Measurements from ENCODE around the gene HBG2. TPM values are rescaled to one million over a fixed set of nuclear protein-coding genes. Genes with fewer than 3 reads are reported as not detected.
"Not testable (repeated sequence)": the region's sequence is repeated elsewhere in the genome, so short reads cannot be mapped to it uniquely, and the experiment has no call there.

HBG2 gene
- total RNA-seq = not detected
- not detected for polyA plus RNA-seq

- H3K4me3 Mint-ChIP-seq; H3K4me3 ChIP-seq (ENCODE audit: low read length in 2 of 2); CTCF ChIA-PET (ENCODE audit: partially characterized antibody); H3K36me3 Mint-ChIP-seq; H3K4me1 ChIP-seq (ENCODE audit: insufficient read depth, low read length); H3K9me3 ChIP-seq (ENCODE audit: control insufficient read depth in 1 of 2, low read length in 2 of 2); H3K27me3 Mint-ChIP-seq; H3K4me1 Mint-ChIP-seq; H3K27ac Mint-ChIP-seq; intact Hi-C loops (cut with micrococcal nuclease); POLR2A ChIA-PET (ENCODE audit: partially characterized antibody); DNase-seq; H3K36me3 ChIP-seq (ENCODE audit: insufficient read depth, low read length); H3K27me3 ChIP-seq (ENCODE audit: insufficient read depth, low read length); H3K27ac ChIP-seq (ENCODE audit: low read depth, low read length): not testable (repeated sequence)
- peaks cover 0 to 19% (median 2%) of the 10 kb centered on the region in 8 donors for H3K9me3 Mint-ChIP-seq
Observed at GRCh38 chr11:5254646-5255413, at the start of gene HBG2. Gene HBG2 (minus strand): TSS chr11:5254781. CDS start chr11:5254728, 53 bp downstream.

- Mint-ChIP-seq H3K4me3 (no peak overlapping the region), H3K9me3 (peaks cover 0 to 3% (median 0%) of the 10 kb centered on the region in 8 donors), H3K36me3 (no peaks in the 10 kb centered on the region), H3K27ac (no peak overlapping the region), H3K27me3 (peaks cover 4 to 5% of the 10 kb centered on the region in 2 donors), H3K4me1 (no peaks in the 10 kb centered on the region)
- Histone ChIP-seq H3K9me3 (ENCODE audit: control insufficient read depth in 1 of 2, low read length in 2 of 2) (no peaks in the 10 kb centered on the region), H3K27ac (ENCODE audit: low read depth, low read length) (no peak overlapping the region), H3K4me3 (ENCODE audit: low read length in 2 of 2) (no peak overlapping the region), H3K36me3 (ENCODE audit: insufficient read depth, low read length) (no peaks in the 10 kb centered on the region), H3K27me3 (ENCODE audit: insufficient read depth, low read length) (no peaks in the 10 kb centered on the region), H3K4me1 (ENCODE audit: insufficient read depth, low read length) (no peaks in the 10 kb centered on the region)
- CTCF ChIA-PET (ENCODE audit: partially characterized antibody) = no interaction called here
- intact Hi-C loops (cut with micrococcal nuclease) = no loop called here
- DNase-seq = no peak
- POLR2A ChIA-PET (ENCODE audit: partially characterized antibody) = no interaction called here
Observed at GRCh38 chr11:5304046-5304445, 49.5 kb upstream of the HBG2 start.

- Mint-ChIP-seq H3K36me3 (no peaks in the 10 kb centered on the region), H3K27me3 (peaks cover 4 to 5% of the 10 kb centered on the region in 2 donors), H3K4me3 (no peak overlapping the region), H3K4me1 (no peaks in the 10 kb centered on the region), H3K27ac (no peak overlapping the region), H3K9me3 (peaks cover 0 to 3% (median 0%) of the 10 kb centered on the region in 8 donors)
- H3K27ac ChIP-seq (ENCODE audit: low read depth, low read length) = no peak overlapping the region
- ChIA-PET POLR2A (ENCODE audit: partially characterized antibody) (no interaction called here), CTCF (ENCODE audit: partially characterized antibody) (no interaction called here)
- no peaks in the 10 kb centered on the region for H3K9me3 ChIP-seq (ENCODE audit: control insufficient read depth in 1 of 2, low read length in 2 of 2)
- no peak overlapping the region for H3K4me3 ChIP-seq (ENCODE audit: low read length in 2 of 2)
- H3K27me3 ChIP-seq (ENCODE audit: insufficient read depth, low read length) = no peaks in the 10 kb centered on the region
- H3K4me1 ChIP-seq (ENCODE audit: insufficient read depth, low read length) = no peaks in the 10 kb centered on the region
- no peak for DNase-seq
- intact Hi-C loops (cut with micrococcal nuclease) = no loop called here
- no peaks in the 10 kb centered on the region for H3K36me3 ChIP-seq (ENCODE audit: insufficient read depth, low read length)
Observed at GRCh38 chr11:5303626-5304025, 49.0 kb upstream of the HBG2 start.

- no peaks in the 10 kb centered on the region for H3K36me3 ChIP-seq (ENCODE audit: insufficient read depth, low read length)
- ChIA-PET POLR2A (ENCODE audit: partially characterized antibody) (no interaction called here), CTCF (ENCODE audit: partially characterized antibody) (no interaction called here)
- no peak for DNase-seq
- no peaks in the 10 kb centered on the region for H3K27me3 ChIP-seq (ENCODE audit: insufficient read depth, low read length)
- intact Hi-C loops (cut with micrococcal nuclease) = no loop called here
- no peak within 1 kb of the TSS for H3K4me3 Mint-ChIP-seq
- peaks cover 0 to 3% (median 0%) of the 10 kb centered on the region in 8 donors for H3K9me3 Mint-ChIP-seq
- no peaks in the 10 kb centered on the region for H3K4me1 Mint-ChIP-seq
- peaks cover 5 to 8% of the 10 kb centered on the region in 2 donors for H3K27me3 Mint-ChIP-seq
- no peak within 1 kb of the TSS for H3K4me3 ChIP-seq (ENCODE audit: low read length in 2 of 2)
- no peaks in the 10 kb centered on the region for H3K36me3 Mint-ChIP-seq
- no peaks in the 10 kb centered on the region for H3K4me1 ChIP-seq (ENCODE audit: insufficient read depth, low read length)
- no peaks in the 10 kb centered on the region for H3K9me3 ChIP-seq (ENCODE audit: control insufficient read depth in 1 of 2, low read length in 2 of 2)
- H3K27ac Mint-ChIP-seq = no peak within 1 kb of the TSS
- no peak within 1 kb of the TSS for H3K27ac ChIP-seq (ENCODE audit: low read depth, low read length)
Observed at GRCh38 chr11:5301846-5302245, 47.3 kb upstream of the HBG2 start, which contains the start of gene OR51B4. Gene OR51B4 (minus strand): TSS chr11:5301946. CDS start chr11:5301946, 0 bp downstream.

GRCh38 chr11:5300251-5300650 is 45.7 kb upstream of the HBG2 start:
- H3K27ac ChIP-seq (ENCODE audit: low read depth, low read length) = no peak overlapping the region
- H3K36me3 Mint-ChIP-seq = no peaks in the 10 kb centered on the region
- POLR2A ChIA-PET (ENCODE audit: partially characterized antibody) = no interaction called here

GRCh38 chr11:5298451-5298850 is 43.9 kb upstream of the HBG2 start:
- Histone ChIP-seq H3K27ac (ENCODE audit: low read depth, low read length) (no peak overlapping the region), H3K4me3 (ENCODE audit: low read length in 2 of 2) (no peak overlapping the region), H3K4me1 (ENCODE audit: insufficient read depth, low read length) (no peaks in the 10 kb centered on the region), H3K9me3 (ENCODE audit: control insufficient read depth in 1 of 2, low read length in 2 of 2) (no peaks in the 10 kb centered on the region), H3K36me3 (ENCODE audit: insufficient read depth, low read length) (no peaks in the 10 kb centered on the region), H3K27me3 (ENCODE audit: insufficient read depth, low read length) (no peaks in the 10 kb centered on the region)
- DNase-seq = no peak
- Mint-ChIP-seq H3K4me1 (no peaks in the 10 kb centered on the region), H3K27ac (no peak overlapping the region), H3K36me3 (no peaks in the 10 kb centered on the region), H3K9me3 (peaks cover 0 to 3% (median 0%) of the 10 kb centered on the region in 8 donors), H3K27me3 (peaks cover 4 to 5% of the 10 kb centered on the region in 2 donors), H3K4me3 (no peak overlapping the region)
- CTCF ChIA-PET (ENCODE audit: partially characterized antibody) = no interaction called here
- intact Hi-C loops (cut with micrococcal nuclease) = no loop called here
- POLR2A ChIA-PET (ENCODE audit: partially characterized antibody) = no interaction called here

More at GRCh38 chr11:5300251-5300650, 45.7 kb upstream of the HBG2 start:
- peaks cover 0 to 3% (median 0%) of the 10 kb centered on the region in 8 donors for H3K9me3 Mint-ChIP-seq
- H3K27ac Mint-ChIP-seq = no peak overlapping the region
- Histone ChIP-seq H3K4me1 (ENCODE audit: insufficient read depth, low read length) (no peaks in the 10 kb centered on the region), H3K36me3 (ENCODE audit: insufficient read depth, low read length) (no peaks in the 10 kb centered on the region), H3K27me3 (ENCODE audit: insufficient read depth, low read length) (no peaks in the 10 kb centered on the region), H3K9me3 (ENCODE audit: control insufficient read depth in 1 of 2, low read length in 2 of 2) (no peaks in the 10 kb centered on the region), H3K4me3 (ENCODE audit: low read length in 2 of 2) (no peak overlapping the region)
- no peak overlapping the region for H3K4me3 Mint-ChIP-seq
- CTCF ChIA-PET (ENCODE audit: partially characterized antibody) = no interaction called here
- no peaks in the 10 kb centered on the region for H3K4me1 Mint-ChIP-seq
- peaks cover 5 to 7% of the 10 kb centered on the region in 2 donors for H3K27me3 Mint-ChIP-seq
- intact Hi-C loops (cut with micrococcal nuclease) = no loop called here
- no peak for DNase-seq

- Mint-ChIP-seq H3K36me3 (no peaks in the 10 kb centered on the region), H3K27ac (no peak overlapping the region), H3K4me1 (no peaks in the 10 kb centered on the region), H3K4me3 (no peak overlapping the region), H3K9me3 (peaks cover 0 to 5% (median 0%) of the 10 kb centered on the region in 8 donors), H3K27me3 (peaks cover 4 to 5% of the 10 kb centered on the region in 2 donors)
- CTCF ChIA-PET (ENCODE audit: partially characterized antibody) = no interaction called here
- no peaks in the 10 kb centered on the region for H3K4me1 ChIP-seq (ENCODE audit: insufficient read depth, low read length)
- no peak overlapping the region for H3K27ac ChIP-seq (ENCODE audit: low read depth, low read length)
- no peak for DNase-seq
- no peaks in the 10 kb centered on the region for H3K9me3 ChIP-seq (ENCODE audit: control insufficient read depth in 1 of 2, low read length in 2 of 2)
- H3K27me3 ChIP-seq (ENCODE audit: insufficient read depth, low read length) = no peaks in the 10 kb centered on the region
- intact Hi-C loops (cut with micrococcal nuclease) = no loop called here
- H3K4me3 ChIP-seq (ENCODE audit: low read length in 2 of 2) = no peak overlapping the region
- H3K36me3 ChIP-seq (ENCODE audit: insufficient read depth, low read length) = no peaks in the 10 kb centered on the region
- POLR2A ChIA-PET (ENCODE audit: partially characterized antibody) = no interaction called here
Observed at GRCh38 chr11:5297721-5298323, 43.2 kb upstream of the HBG2 start.
